Smooth muscle cell (in vitro differentiated cells): ENCODE measurements around the gene AGAP5. TPM values are rescaled to one million over a fixed set of nuclear protein-coding genes. Genes with fewer than 3 reads are reported as not detected.
A peak's percentile ranks its signal among the peaks of the same experiment; 100 is the strongest.

Experiments used
- DNase-seq: peaks from one replicate; lab custom pipeline; 2025; ENCODE audit not compliant: unreplicated experiment; lab: John Stamatoyannopoulos, UW
- H2AFZ ChIP-seq: fragments of 200-600 bp; sonication (generic); 2 replicates; pipeline ENCODE4 v1.6.0; 2016; ENCODE audit warnings: antibody characterized with exemption, low read depth, mild to moderate bottlenecking
- H3F3A ChIP-seq: fragments of 200-600 bp; sonication (generic); 2 replicates; pipeline ENCODE4 v1.6.0; 2017; ENCODE audit warnings: antibody characterized with exemption, low read depth
- H3K27ac ChIP-seq: fragments of 200-600 bp; sonication (generic); 2 replicates; pipeline ENCODE4 v1.5.1; 2016; ENCODE audit warnings: low read depth, mild to moderate bottlenecking
- H3K27me3 ChIP-seq: fragments of 200-600 bp; sonication (generic); 2 replicates; pipeline ENCODE4 v1.6.1; 2016; ENCODE audit warnings: low read depth, mild to moderate bottlenecking
- H3K36me3 ChIP-seq: fragments of 200-600 bp; sonication (generic); 2 replicates; pipeline ENCODE4 v1.5.1; 2016; ENCODE audit warnings: low read depth
- H3K4me1 ChIP-seq: fragments of 200-600 bp; sonication (generic); 2 replicates; pipeline ENCODE4 v1.5.1; 2016; ENCODE audit warnings: low read depth
- H3K4me2 ChIP-seq: fragments of 200-600 bp; sonication (generic); 2 replicates; pipeline ENCODE4 v1.6.0; 2016; ENCODE audit warnings: mild to moderate bottlenecking
- H3K4me3 ChIP-seq: fragments of 200-600 bp; sonication (generic); 2 replicates; pipeline ENCODE4 v1.5.1; 2016; ENCODE audit warnings: mild to moderate bottlenecking
- H3K79me2 ChIP-seq: fragments of 200-600 bp; sonication (generic); 2 replicates; pipeline ENCODE4 v1.6.0; 2016; ENCODE audit warnings: low read depth, mild to moderate bottlenecking
- H3K9ac ChIP-seq: fragments of 200-600 bp; sonication (generic); 2 replicates; pipeline ENCODE4 v1.6.0; 2016; ENCODE audit warnings: low read depth
- H3K9me3 ChIP-seq: fragments of 200-600 bp; sonication (generic); replicated peaks from 2 replicates; pipeline ENCODE4 v1.5.1; 2016; ENCODE audit warnings: low read depth
- H4K20me1 ChIP-seq: fragments of 200-600 bp; sonication (generic); 2 replicates; pipeline ENCODE4 v1.6.0; 2016; ENCODE audit warnings: low read depth
- CTCF ChIP-seq: fragments of 200-600 bp; sonication (generic); IDR thresholded peaks from 2 replicates; pipeline ENCODE4 v1.5.1; 2017; ENCODE audit warnings: borderline replicate concordance, mild to moderate bottlenecking, antibody characterized with exemption; ENCODE audit not compliant: insufficient read depth, poor library complexity, severe bottlenecking
- WGBS: methylation state at CpG from one replicate; pipeline ENCODE4 v1.1.7; 2016; ENCODE audit warnings: low lambda C conversion rate; 5-methylcytosine and 5-hydroxymethylcytosine counted together
- polyA plus RNA-seq: library from polyadenylated mRNA; unstranded; fragments of >200 nt; fragmentation: Nextera tagmentation; extraction: Ambion mirVana; gene quantifications from 2 replicates; pipeline ENCODE4 v1.2.1, GENCODE V29; 2016
- total RNA-seq: library from RNA; depleted of rRNA; stranded (reverse); fragments of >200 nt; gene quantifications from 2 replicates; pipeline ENCODE4 v1.2.3, GENCODE V29; 2014

The AGAP5 gene
- total and polyA plus RNA-seq, 2 experiments from 2014 or later = 1.4 to 4.1 TPM

DNA sequence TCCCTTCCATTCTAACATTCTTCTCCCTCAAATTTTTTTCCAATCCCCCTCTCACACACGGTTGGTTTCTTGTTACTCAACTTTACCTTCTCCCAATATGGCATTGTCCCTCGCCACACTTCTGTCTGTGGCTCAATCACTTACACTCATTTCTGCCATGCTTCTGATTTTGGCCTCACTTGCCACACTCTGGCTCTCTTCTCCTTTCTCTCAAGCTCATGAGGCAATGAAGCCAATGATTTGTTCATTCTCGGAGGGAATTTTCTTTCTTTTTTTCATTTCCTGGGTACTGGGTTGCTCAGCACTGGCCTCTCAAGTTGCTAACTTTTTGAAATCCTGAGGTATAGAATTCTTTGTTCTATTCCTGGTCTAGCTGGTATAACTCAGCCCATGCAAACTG is 52.7 kb downstream of the AGAP5 start:
- Histone ChIP-seq H3K79me2 (no peaks in the 10 kb centered on the region), H3K4me2 (no peak overlapping the region), H3K36me3 (no peaks in the 10 kb centered on the region), H3K4me3 (no peak overlapping the region), H3K9me3 (no peaks in the 10 kb centered on the region), H3K4me1 (no peaks in the 10 kb centered on the region), H2AFZ (no peak overlapping the region), H3K27me3 (no peaks in the 10 kb centered on the region), H3K9ac (no peak overlapping the region), H3K27ac (no peak overlapping the region), H3F3A (peaks cover 7% of the 10 kb centered on the region), H4K20me1 (no peaks in the 10 kb centered on the region)
- WGBS = 85% methylated on average over 3 of the region's 3 CpGs
- no peak for TF ChIP-seq CTCF
- DNase-seq = no peak

DNA sequence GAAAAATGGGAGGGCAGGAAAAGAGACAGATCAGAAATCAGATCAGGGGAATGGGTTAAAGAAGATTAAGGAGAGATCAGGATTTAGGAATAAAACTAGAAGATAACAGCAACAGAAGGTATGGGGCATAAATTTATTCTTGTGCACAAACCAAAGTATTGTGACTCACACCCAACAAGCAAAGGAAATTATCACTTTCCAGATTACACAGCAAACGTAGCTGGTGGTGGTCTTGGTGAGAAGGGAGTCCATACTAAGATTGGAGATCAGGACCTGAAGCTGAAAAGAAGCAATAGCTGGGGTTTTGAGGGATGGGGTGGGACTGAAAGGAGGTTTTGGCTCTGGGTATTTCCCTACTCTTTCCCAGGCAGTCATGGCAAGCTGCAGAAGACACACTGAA is 53.1 kb downstream of the AGAP5 start:
- Histone ChIP-seq H3K9ac (no peak overlapping the region), H3K79me2 (no peaks in the 10 kb centered on the region), H2AFZ (no peak overlapping the region), H3K9me3 (no peaks in the 10 kb centered on the region), H3K4me1 (no peaks in the 10 kb centered on the region), H3K36me3 (no peaks in the 10 kb centered on the region), H3K4me3 (no peak overlapping the region), H3F3A (peaks cover 2% of the 10 kb centered on the region), H3K27me3 (no peaks in the 10 kb centered on the region), H4K20me1 (no peaks in the 10 kb centered on the region), H3K4me2 (no peak overlapping the region), H3K27ac (no peak overlapping the region)
- WGBS = 41% methylated on average over 1 of the region's 1 CpG
- TF ChIP-seq CTCF = no peak
- no peak for DNase-seq

DNA sequence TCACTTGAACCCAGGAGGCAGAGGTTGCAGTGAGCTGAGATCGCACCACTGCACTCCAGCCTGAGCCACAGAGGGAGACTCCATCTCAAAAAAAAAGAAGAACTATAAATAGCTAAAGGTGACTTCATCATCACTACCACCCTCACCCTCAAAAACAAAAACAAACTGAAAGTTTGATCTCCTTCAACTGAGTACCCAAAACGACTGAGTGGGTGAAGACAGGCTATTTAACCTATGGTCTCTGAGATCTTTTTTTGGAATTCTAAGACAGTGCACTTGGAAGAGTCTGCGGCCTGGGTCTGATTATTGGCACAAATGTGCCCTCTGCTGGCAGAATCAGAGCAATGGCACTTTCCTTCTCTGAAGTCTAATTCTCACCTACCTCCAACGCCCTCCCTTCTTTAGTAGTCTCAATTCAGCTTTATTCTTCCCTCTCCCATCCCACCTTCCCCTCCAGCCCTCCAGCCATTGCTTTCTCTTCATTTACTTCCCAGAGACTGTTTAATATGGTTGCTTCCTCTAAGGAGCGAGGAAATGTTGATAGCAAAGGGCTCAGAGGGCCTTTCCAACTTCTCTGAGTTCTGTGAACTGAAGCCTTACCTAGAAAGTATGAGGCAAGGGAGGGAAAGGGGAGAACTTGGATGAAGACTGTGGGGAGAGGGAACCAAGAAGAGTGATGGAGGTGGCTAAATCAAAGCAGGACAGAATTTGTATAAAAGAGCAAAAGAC is 53.7 kb downstream of the AGAP5 start:
- TF ChIP-seq CTCF = peak; percentile 80
- Histone ChIP-seq H4K20me1 (no peaks in the 10 kb centered on the region), H3K9ac (no peak overlapping the region), H3K4me2 (no peak overlapping the region), H3K79me2 (no peaks in the 10 kb centered on the region), H3K36me3 (no peaks in the 10 kb centered on the region), H3K4me1 (no peaks in the 10 kb centered on the region), H3K27me3 (no peaks in the 10 kb centered on the region), H3K4me3 (no peak overlapping the region), H2AFZ (no peak overlapping the region), H3F3A (no peaks in the 10 kb centered on the region), H3K27ac (no peak overlapping the region), H3K9me3 (no peaks in the 10 kb centered on the region)
- no peak for DNase-seq
- 33% methylated on average over 5 of the region's 5 CpGs for whole genome bisulfite sequencing

- DNase-seq = no peak
- Histone ChIP-seq H3K27ac (no peak overlapping the region), H4K20me1 (no peaks in the 10 kb centered on the region), H3K4me1 (no peaks in the 10 kb centered on the region), H3K4me3 (no peak overlapping the region), H3K4me2 (no peak overlapping the region), H3K9me3 (no peaks in the 10 kb centered on the region), H3K9ac (no peak overlapping the region), H2AFZ (no peak overlapping the region), H3K79me2 (no peaks in the 10 kb centered on the region), H3K36me3 (no peaks in the 10 kb centered on the region), H3F3A (no peaks in the 10 kb centered on the region), H3K27me3 (no peaks in the 10 kb centered on the region)
- no peak for TF ChIP-seq CTCF
- 91% methylated on average over 2 of the region's 2 CpGs for WGBS
Observed at GRCh38 chr10:73643362-73643761, 54.5 kb downstream of the AGAP5 start.
